Glomerular visceral epithelial cell (primary cell): ENCODE measurements around the gene HTRA2.

Experiments
- DNase-seq: peaks from one replicate; pipeline ENCODE4 v3.0.0-alpha.2; 2016; ENCODE audit errors: extremely low spot score

HTRA2 gene

GRCh38 chr2:74515981-74516633 lies 13.6 kb upstream of the HTRA2 start:
- no peak for DNase-seq

GRCh38 chr2:74516650-74517049 lies 13.1 kb upstream of the HTRA2 start:
- DNase-seq: no peak

- DNase-seq: no peak
These were observed 7.2 kb upstream of the HTRA2 start for GRCh38 chr2:74522516-74522915.

- DNase-seq: no peak
These were observed 5.7 kb upstream of the HTRA2 start for GRCh38 chr2:74524005-74524404.

GRCh38 chr2:74524955-74525716 lies 4.6 kb upstream of the HTRA2 start:
- DNase-seq: no peak

- DNase-seq: no peak
These were observed 3.8 kb upstream of the HTRA2 start, which contains the start of gene DQX1 for GRCh38 chr2:74525717-74526648. TSS of gene DQX1 (minus strand) at chr2:74526231. CDS start at chr2:74525729, 502 bp downstream.

- no peak for DNase-seq
These were observed 3.0 kb upstream of the HTRA2 start for GRCh38 chr2:74526649-74527230.

- DNase-seq: no peak
These were observed 2.0 kb upstream of the HTRA2 start for GRCh38 chr2:74527741-74528140.

GRCh38 chr2:74528600-74529356 lies 955 bp upstream of the HTRA2 start:
- no peak for DNase-seq

GRCh38 chr2:74530239-74531187 lies 780 bp downstream of the HTRA2 start:
- DNase-seq: peak; percentile 31

- DNase-seq: no peak
These were observed 1.9 kb downstream of the HTRA2 start for GRCh38 chr2:74531666-74532065.

- no peak for DNase-seq
These were observed 2.5 kb downstream of the HTRA2 start for GRCh38 chr2:74532222-74532621.

- DNase-seq: no peak
These were observed 3.7 kb downstream of the HTRA2 start for GRCh38 chr2:74533464-74533863.

- DNase-seq: no peak
These were observed 4.7 kb downstream of the HTRA2 start for GRCh38 chr2:74534411-74534810.

GRCh38 chr2:74535440-74535965 lies 5.8 kb downstream of the HTRA2 start:
- DNase-seq: no peak

GRCh38 chr2:74536166-74536950 lies 6.6 kb downstream of the HTRA2 start:
- DNase-seq: no peak

- no peak for DNase-seq
These were observed 7.4 kb downstream of the HTRA2 start for GRCh38 chr2:74537140-74537539.

GRCh38 chr2:74538881-74539339 lies 9.2 kb downstream of the HTRA2 start:
- DNase-seq: no peak

- no peak for DNase-seq
These were observed 10.6 kb downstream of the HTRA2 start for GRCh38 chr2:74540291-74540690.
